Measurements from ENCODE around the gene SESN3. TPM values are rescaled to one million over a fixed set of nuclear protein-coding genes. Genes with fewer than 3 reads are reported as not detected.
"Not testable (repeated sequence)": the region's sequence is repeated elsewhere in the genome, so short reads cannot be mapped to it uniquely, and the experiment has no call there.

SESN3 gene
- total RNA-seq, 1 donor from 2014 or later = 4.7 TPM

DNA sequence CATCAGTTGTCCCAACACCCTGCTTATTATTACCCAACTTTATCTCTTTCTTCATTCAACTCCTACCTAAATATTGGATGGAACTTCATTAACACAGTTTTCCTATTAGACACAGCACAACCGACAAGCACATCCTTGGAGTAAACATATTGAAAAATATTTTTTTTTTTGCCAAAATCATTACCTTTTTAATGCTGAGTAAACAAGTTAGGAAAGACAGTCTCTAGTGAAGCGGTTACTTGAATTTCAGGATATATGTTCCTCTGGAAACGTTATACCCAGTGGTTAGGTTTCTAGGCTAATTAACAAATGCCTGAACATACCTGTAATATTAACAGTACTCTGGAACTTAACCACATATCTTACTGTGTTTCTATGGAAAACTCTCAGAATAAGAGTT lies 11.4 kb downstream of the SESN3 start:
- H3K4me3 ChIP-seq (ENCODE audit: low read depth, low read length) = no peak overlapping the region
- TF ChIP-seq CTCF (IDR thresholded peaks at IDR 0.05; ENCODE audit: insufficient read depth, low read length, poor library complexity, severe bottlenecking) = no peak
- DNase-seq (ENCODE audit: low read depth) = no peak
- H3K27me3 ChIP-seq (ENCODE audit: control insufficient read depth, insufficient read depth, low read length) = no peaks in the 10 kb centered on the region
- H3K36me3 ChIP-seq (ENCODE audit: control insufficient read depth, insufficient read depth, low read length) = no peaks in the 10 kb centered on the region

- Histone ChIP-seq H3K4me3 (ENCODE audit: low read depth, low read length) (no peak overlapping the region), H3K36me3 (ENCODE audit: control insufficient read depth, insufficient read depth, low read length) (no peaks in the 10 kb centered on the region), H3K27me3 (ENCODE audit: control insufficient read depth, insufficient read depth, low read length) (no peaks in the 10 kb centered on the region)
- DNase-seq (ENCODE audit: low read depth) = no peak
- no peak for TF ChIP-seq CTCF (IDR thresholded peaks at IDR 0.05; ENCODE audit: insufficient read depth, low read length, poor library complexity, severe bottlenecking)
Observed at GRCh38 chr11:95218149-95218548, 12.9 kb downstream of the SESN3 start.

- no peak for DNase-seq (ENCODE audit: low read depth)
- no peak for TF ChIP-seq CTCF (IDR thresholded peaks at IDR 0.05; ENCODE audit: insufficient read depth, low read length, poor library complexity, severe bottlenecking)
- H3K4me3 ChIP-seq (ENCODE audit: low read depth, low read length) = no peak overlapping the region
Observed at GRCh38 chr11:95212609-95213008, 18.4 kb downstream of the SESN3 start.

DNA sequence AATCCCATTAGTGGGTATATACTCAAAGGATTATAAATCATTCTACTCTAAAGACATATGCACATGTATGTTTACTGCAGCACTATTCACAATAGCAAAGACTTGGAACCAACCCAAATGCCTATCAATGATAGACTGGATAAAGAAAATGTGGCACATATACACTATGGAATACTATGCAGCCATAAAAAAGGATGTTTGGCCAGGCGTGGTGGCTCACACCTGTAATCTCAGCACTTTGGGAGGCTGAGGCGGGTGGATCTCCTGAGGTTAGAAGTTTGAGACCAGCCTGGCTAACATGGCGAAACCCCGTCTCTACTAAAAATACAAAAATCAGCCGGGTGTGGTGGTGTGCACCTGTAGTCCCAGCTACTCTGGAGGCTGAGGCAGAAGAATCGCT lies 21.5 kb downstream of the SESN3 start:
- H3K4me3 ChIP-seq (ENCODE audit: low read depth, low read length); H3K36me3 ChIP-seq (ENCODE audit: control insufficient read depth, insufficient read depth, low read length); H3K27me3 ChIP-seq (ENCODE audit: control insufficient read depth, insufficient read depth, low read length); DNase-seq (ENCODE audit: low read depth): not testable (repeated sequence)

More at GRCh38 chr11:95212609-95213008, 18.4 kb downstream of the SESN3 start:
- H3K36me3 ChIP-seq (ENCODE audit: control insufficient read depth, insufficient read depth, low read length) = no peaks in the 10 kb centered on the region
- no peaks in the 10 kb centered on the region for H3K27me3 ChIP-seq (ENCODE audit: control insufficient read depth, insufficient read depth, low read length)

DNA sequence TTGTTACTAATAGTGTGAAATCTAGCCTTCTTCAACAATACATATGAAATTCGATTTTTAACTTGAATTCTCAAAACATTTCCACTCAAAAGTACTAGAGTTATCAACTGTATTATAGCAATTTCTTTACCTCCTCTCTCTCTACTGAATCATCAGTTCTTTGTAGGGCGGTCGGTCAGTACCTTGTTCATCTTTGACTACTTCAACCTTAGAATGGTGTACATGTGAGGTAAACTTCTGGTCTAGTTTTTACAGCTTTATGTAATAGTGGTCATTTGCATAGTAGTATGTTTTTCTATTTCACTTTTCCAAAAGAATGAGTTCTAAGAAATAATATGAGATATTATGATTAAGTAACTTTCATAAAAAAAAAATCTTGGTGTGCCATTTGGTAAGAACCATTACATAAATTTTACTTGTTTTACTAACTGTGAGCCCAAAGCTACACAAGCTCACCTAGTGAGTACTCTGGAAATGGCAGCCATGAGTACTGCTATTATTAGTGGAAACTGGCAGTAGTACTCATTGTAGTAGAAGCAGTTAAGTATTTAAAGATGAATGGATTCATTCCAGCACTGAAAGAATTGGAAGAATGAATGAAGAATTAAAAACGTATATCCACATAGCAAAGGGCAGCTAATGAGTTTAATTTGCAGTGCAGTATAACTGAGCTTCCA lies 30.1 kb downstream of the SESN3 start:
- TF ChIP-seq CTCF (IDR thresholded peaks at IDR 0.05; ENCODE audit: insufficient read depth, low read length, poor library complexity, severe bottlenecking) = no peak
- Histone ChIP-seq H3K36me3 (ENCODE audit: control insufficient read depth, insufficient read depth, low read length) (no peaks in the 10 kb centered on the region), H3K4me3 (ENCODE audit: low read depth, low read length) (no peak overlapping the region), H3K27me3 (ENCODE audit: control insufficient read depth, insufficient read depth, low read length) (no peaks in the 10 kb centered on the region)
- DNase-seq (ENCODE audit: low read depth) = no peak

GRCh38 chr11:95195831-95196230 lies 35.2 kb downstream of the SESN3 start:
- DNase-seq (ENCODE audit: low read depth) = no peak
- no peak for TF ChIP-seq CTCF (IDR thresholded peaks at IDR 0.05; ENCODE audit: insufficient read depth, low read length, poor library complexity, severe bottlenecking)
- H3K27me3 ChIP-seq (ENCODE audit: control insufficient read depth, insufficient read depth, low read length) = no peaks in the 10 kb centered on the region
- no peak overlapping the region for H3K4me3 ChIP-seq (ENCODE audit: low read depth, low read length)
- H3K36me3 ChIP-seq (ENCODE audit: control insufficient read depth, insufficient read depth, low read length) = no peaks in the 10 kb centered on the region
